Measurements from ENCODE around the gene HMCN2.

Gene HMCN2

GRCh38 chr9:130395810-130396435 lies 130.4 kb downstream of the HMCN2 start:
- TF ChIP-seq EGR1 (IDR thresholded peaks at IDR 0.05) (no peak), CEBPB (IDR thresholded peaks at IDR 0.05) (no peak), REST (IDR thresholded peaks at IDR 0.05; ENCODE audit: low read depth) (no peak), YY1 (IDR thresholded peaks at IDR 0.05; ENCODE audit: low read depth) (no peak), FOXM1 (IDR thresholded peaks at IDR 0.05; ENCODE audit: borderline replicate concordance, low read depth) (no peak), CREB1 (IDR thresholded peaks at IDR 0.05; ENCODE audit: low read depth) (no peak), TAF1 (IDR thresholded peaks at IDR 0.05; ENCODE audit: low read depth) (no peak), ZBTB7A (IDR thresholded peaks at IDR 0.05; ENCODE audit: low read depth) (no peak), TEAD4 (IDR thresholded peaks at IDR 0.05) (no peak), EP300 (IDR thresholded peaks at IDR 0.05; ENCODE audit: borderline replicate concordance) (no peak), NFIC (IDR thresholded peaks at IDR 0.05) (no peak), RAD21 (IDR thresholded peaks at IDR 0.05; ENCODE audit: low read depth) (no peak), TCF12 (IDR thresholded peaks at IDR 0.05; ENCODE audit: low read depth) (no peak)
- TF ChIP-seq, protein P1, sequence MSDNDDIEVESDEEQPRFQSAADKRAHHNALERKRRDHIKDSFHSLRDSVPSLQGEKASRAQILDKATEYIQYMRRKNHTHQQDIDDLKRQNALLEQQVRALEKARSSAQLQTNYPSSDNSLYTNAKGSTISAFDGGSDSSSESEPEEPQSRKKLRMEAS (IDR thresholded peaks at IDR 0.05): no peak
- TF ChIP-seq, protein P2, sequence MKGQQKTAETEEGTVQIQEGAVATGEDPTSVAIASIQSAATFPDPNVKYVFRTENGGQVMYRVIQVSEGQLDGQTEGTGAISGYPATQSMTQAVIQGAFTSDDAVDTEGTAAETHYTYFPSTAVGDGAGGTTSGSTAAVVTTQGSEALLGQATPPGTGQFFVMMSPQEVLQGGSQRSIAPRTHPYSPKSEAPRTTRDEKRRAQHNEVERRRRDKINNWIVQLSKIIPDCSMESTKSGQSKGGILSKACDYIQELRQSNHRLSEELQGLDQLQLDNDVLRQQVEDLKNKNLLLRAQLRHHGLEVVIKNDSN (IDR thresholded peaks at IDR 0.05): no peak

DNA sequence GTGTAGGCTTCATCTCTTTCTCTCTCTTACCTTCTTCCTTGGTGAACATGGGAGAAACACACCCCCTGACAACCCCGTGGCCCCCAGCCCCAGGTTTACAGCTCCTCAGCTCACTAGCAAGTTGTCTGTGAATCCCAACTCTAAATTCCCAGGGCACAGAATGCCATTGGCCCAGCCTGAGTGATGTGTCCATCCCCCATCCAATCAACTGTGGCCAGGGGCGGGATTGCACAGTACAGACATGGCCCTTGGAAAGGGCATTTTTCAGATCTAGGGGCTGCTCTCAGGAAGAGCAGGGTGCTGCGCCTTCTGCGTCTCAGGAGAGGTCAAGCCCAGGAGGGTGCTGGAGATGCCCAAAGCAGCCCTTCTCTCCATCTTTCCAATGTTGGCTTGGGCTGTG lies 131.0 kb downstream of the HMCN2 start:
- TF ChIP-seq CEBPB (IDR thresholded peaks at IDR 0.05): no peak
- TF ChIP-seq YY1 (IDR thresholded peaks at IDR 0.05; ENCODE audit: low read depth): no peak
- no peak for TF ChIP-seq NFIC (IDR thresholded peaks at IDR 0.05)
- TF ChIP-seq CREB1 (IDR thresholded peaks at IDR 0.05; ENCODE audit: low read depth): no peak
- no peak for TF ChIP-seq ZBTB7A (IDR thresholded peaks at IDR 0.05; ENCODE audit: low read depth)

DNA sequence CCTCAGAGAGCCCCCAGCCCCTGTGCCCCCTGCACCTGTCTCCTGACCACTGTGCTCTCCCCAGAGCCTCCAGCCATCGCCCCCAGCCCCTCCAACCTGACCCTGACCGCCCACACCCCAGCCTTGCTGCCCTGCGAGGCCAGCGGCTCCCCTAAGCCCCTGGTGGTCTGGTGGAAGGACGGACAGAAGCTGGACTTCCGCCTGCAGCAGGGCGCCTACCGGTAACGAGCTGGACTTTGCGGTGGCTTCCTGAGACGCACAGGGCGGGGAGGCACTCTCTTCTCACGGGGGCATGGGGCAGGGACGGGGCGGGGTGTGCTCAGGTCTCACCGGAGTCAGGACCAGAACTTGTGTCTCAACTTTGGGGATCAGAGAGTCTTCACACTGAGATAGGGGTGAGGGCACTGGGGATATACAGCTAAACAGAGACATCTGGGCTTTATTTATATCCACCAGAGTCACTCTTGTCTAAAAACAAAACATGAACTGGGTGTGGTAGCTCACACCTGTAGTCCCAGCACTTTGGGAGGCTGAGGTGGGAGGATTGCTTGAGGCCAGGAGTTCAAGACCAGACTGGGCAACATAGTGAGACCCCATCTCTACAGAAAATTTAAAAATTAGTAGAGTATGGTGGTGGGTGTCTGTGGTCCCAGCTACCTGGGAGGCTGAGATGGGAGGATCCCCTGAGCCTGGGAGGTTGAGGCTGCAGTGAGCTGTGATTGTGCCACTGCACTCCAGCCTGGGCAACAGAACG lies 133.1 kb downstream of the HMCN2 start:
- TF ChIP-seq RAD21 (IDR thresholded peaks at IDR 0.05; ENCODE audit: low read depth): no peak
- TF ChIP-seq TCF12 (IDR thresholded peaks at IDR 0.05; ENCODE audit: low read depth): no peak
- TF ChIP-seq NFIC (IDR thresholded peaks at IDR 0.05): no peak
- no peak for TF ChIP-seq REST (IDR thresholded peaks at IDR 0.05; ENCODE audit: low read depth)
- TF ChIP-seq CREB1 (IDR thresholded peaks at IDR 0.05; ENCODE audit: low read depth): no peak
- no peak for TF ChIP-seq CEBPB (IDR thresholded peaks at IDR 0.05)

DNA sequence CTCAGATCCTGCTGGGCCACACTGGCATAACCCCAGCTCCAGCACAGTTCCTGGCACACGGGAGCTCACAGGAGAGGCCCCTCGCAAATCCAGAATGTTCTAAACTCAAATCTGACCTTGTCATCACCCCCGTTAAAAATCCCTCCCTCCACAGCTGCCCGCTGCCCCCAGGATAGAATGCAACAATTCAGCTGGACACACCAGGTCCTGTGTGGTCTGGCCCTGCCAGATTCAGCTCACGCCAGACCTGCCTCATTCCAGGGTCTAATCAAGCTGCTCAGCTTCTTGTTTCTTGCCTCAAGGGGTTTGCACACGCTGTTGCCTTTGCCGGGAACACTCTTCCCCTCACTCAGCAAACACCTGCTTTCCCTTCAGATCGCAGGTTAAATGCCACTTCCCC lies 134.2 kb downstream of the HMCN2 start:
- no peak for TF ChIP-seq ZBTB7A (IDR thresholded peaks at IDR 0.05; ENCODE audit: low read depth)
- no peak for TF ChIP-seq YY1 (IDR thresholded peaks at IDR 0.05; ENCODE audit: low read depth)
- TF ChIP-seq TCF12 (IDR thresholded peaks at IDR 0.05; ENCODE audit: low read depth): no peak
- no peak for TF ChIP-seq CREB1 (IDR thresholded peaks at IDR 0.05; ENCODE audit: low read depth)
- TF ChIP-seq EP300 (IDR thresholded peaks at IDR 0.05; ENCODE audit: borderline replicate concordance): no peak
- TF ChIP-seq FOXM1 (IDR thresholded peaks at IDR 0.05; ENCODE audit: borderline replicate concordance, low read depth): no peak
- TF ChIP-seq, protein P2 (IDR thresholded peaks at IDR 0.05): no peak
- TF ChIP-seq CEBPB (IDR thresholded peaks at IDR 0.05): no peak
- no peak for TF ChIP-seq RAD21 (IDR thresholded peaks at IDR 0.05; ENCODE audit: low read depth)
- no peak for TF ChIP-seq REST (IDR thresholded peaks at IDR 0.05; ENCODE audit: low read depth)
- no peak for TF ChIP-seq TAF1 (IDR thresholded peaks at IDR 0.05; ENCODE audit: low read depth)
- no peak for TF ChIP-seq TEAD4 (IDR thresholded peaks at IDR 0.05)
- no peak for TF ChIP-seq EGR1 (IDR thresholded peaks at IDR 0.05)
- TF ChIP-seq, protein P1 (IDR thresholded peaks at IDR 0.05): no peak
